HEK293 (cell line): Measurements from ENCODE around the gene SPTBN2.
A peak's percentile ranks its signal among the peaks of the same experiment; 100 is the strongest.

Experiments used
- GLI4 ChIP-seq: fragments of 450-650 bp; formaldehyde crosslinking; IDR thresholded peaks from 2 replicates; pipeline ENCODE4 v1.5.1; 2016; ENCODE audit warnings: missing biosample characterization, missing genetic modification characterization
- GLIS1 ChIP-seq: fragments of 450-650 bp; formaldehyde crosslinking; IDR thresholded peaks from 2 replicates; pipeline ENCODE4 v1.5.1; 2016; ENCODE audit warnings: missing biosample characterization, missing genetic modification characterization
- IKZF3 ChIP-seq: fragments of 450-650 bp; IDR thresholded peaks from 2 replicates; pipeline ENCODE4 v1.5.0; 2018; ENCODE audit warnings: missing biosample characterization, mild to moderate bottlenecking, missing genetic modification characterization, moderate library complexity
- KLF1 ChIP-seq: fragments of 450-650 bp; formaldehyde crosslinking; IDR thresholded peaks from 2 replicates; pipeline ENCODE4 v1.5.1; 2016; ENCODE audit warnings: missing biosample characterization, missing genetic modification characterization
- KLF10 ChIP-seq: fragments of 450-650 bp; IDR thresholded peaks from 2 replicates; pipeline ENCODE4 v1.5.1; 2018; ENCODE audit warnings: missing biosample characterization, mild to moderate bottlenecking, missing genetic modification characterization
- KLF16 ChIP-seq: fragments of 450-650 bp; formaldehyde crosslinking; IDR thresholded peaks from 2 replicates; pipeline ENCODE4 v1.5.1; 2017; ENCODE audit warnings: missing biosample characterization, missing genetic modification characterization
- RBAK ChIP-seq: fragments of 450-650 bp; formaldehyde crosslinking; IDR thresholded peaks from 2 replicates; pipeline ENCODE4 v1.5.1; 2016; ENCODE audit warnings: missing biosample characterization, missing genetic modification characterization
- SP7 ChIP-seq: fragments of 450-650 bp; formaldehyde crosslinking; IDR thresholded peaks from 2 replicates; pipeline ENCODE4 v1.5.1; 2016; ENCODE audit warnings: missing biosample characterization, missing genetic modification characterization
- ZBTB17 ChIP-seq: fragments of 450-650 bp; formaldehyde crosslinking; IDR thresholded peaks from 2 replicates; pipeline ENCODE4 v1.5.1; 2016; ENCODE audit warnings: missing biosample characterization, missing genetic modification characterization
- ZBTB21 ChIP-seq: fragments of 450-650 bp; formaldehyde crosslinking; IDR thresholded peaks from 2 replicates; pipeline ENCODE4 v1.5.1; 2017; ENCODE audit warnings: missing biosample characterization, missing genetic modification characterization
- ZBTB8A ChIP-seq: fragments of 450-650 bp; formaldehyde crosslinking; IDR thresholded peaks from 2 replicates; pipeline ENCODE4 v1.5.1; 2016; ENCODE audit warnings: missing biosample characterization, missing genetic modification characterization
- ZIC2 ChIP-seq: fragments of 450-650 bp; formaldehyde crosslinking; IDR thresholded peaks from 2 replicates; pipeline ENCODE4 v1.5.1; 2016; ENCODE audit warnings: missing biosample characterization, missing genetic modification characterization
- ZNF175 ChIP-seq: fragments of 450-650 bp; formaldehyde crosslinking; IDR thresholded peaks from 2 replicates; pipeline ENCODE4 v1.5.1; 2016; ENCODE audit warnings: missing biosample characterization, missing genetic modification characterization
- ZNF184 ChIP-seq: fragments of 450-650 bp; IDR thresholded peaks from 2 replicates; pipeline ENCODE4 v1.5.1; 2018; ENCODE audit warnings: missing biosample characterization, mild to moderate bottlenecking, missing genetic modification characterization
- ZNF202 ChIP-seq: fragments of 450-650 bp; formaldehyde crosslinking; IDR thresholded peaks from 2 replicates; pipeline ENCODE4 v1.5.1; 2016; ENCODE audit warnings: missing biosample characterization, missing genetic modification characterization, borderline replicate concordance
- ZNF221 ChIP-seq: fragments of 450-650 bp; formaldehyde crosslinking; IDR thresholded peaks from 2 replicates; pipeline ENCODE4 v1.5.1; 2017; ENCODE audit warnings: missing biosample characterization, missing genetic modification characterization, borderline replicate concordance
- ZNF302 ChIP-seq: fragments of 450-650 bp; formaldehyde crosslinking; IDR thresholded peaks from 2 replicates; pipeline ENCODE4 v1.5.1; 2016; ENCODE audit warnings: missing biosample characterization, missing genetic modification characterization, low read depth
- ZNF48 ChIP-seq: fragments of 450-650 bp; formaldehyde crosslinking; IDR thresholded peaks from 2 replicates; pipeline ENCODE4 v1.5.1; 2016; ENCODE audit warnings: missing biosample characterization, missing genetic modification characterization
- ZNF654 ChIP-seq: fragments of 450-650 bp; formaldehyde crosslinking; IDR thresholded peaks from 2 replicates; pipeline ENCODE4 v1.5.1; 2016; ENCODE audit warnings: low read depth, missing biosample characterization, missing genetic modification characterization
- ZNF701 ChIP-seq: fragments of 450-650 bp; formaldehyde crosslinking; IDR thresholded peaks from 2 replicates; pipeline ENCODE4 v1.5.1; 2016; ENCODE audit warnings: missing biosample characterization, missing genetic modification characterization
- ZNF776 ChIP-seq: fragments of 450-650 bp; formaldehyde crosslinking; IDR thresholded peaks from 2 replicates; pipeline ENCODE4 v1.5.0; 2017; ENCODE audit warnings: missing biosample characterization, missing genetic modification characterization, borderline replicate concordance
- ZNF792 ChIP-seq: fragments of 450-650 bp; formaldehyde crosslinking; IDR thresholded peaks from 2 replicates; pipeline ENCODE4 v1.5.1; 2016; ENCODE audit warnings: missing biosample characterization, missing genetic modification characterization
- ZSCAN30 ChIP-seq: fragments of 450-650 bp; IDR thresholded peaks from 2 replicates; pipeline ENCODE4 v1.5.1; 2018; ENCODE audit warnings: missing biosample characterization, mild to moderate bottlenecking, missing genetic modification characterization, moderate library complexity
- TF ChIP-seq, protein P1 (sequence below): fragments of 450-650 bp; formaldehyde crosslinking; IDR thresholded peaks from 2 replicates; pipeline ENCODE4 v1.5.1; 2016; ENCODE audit warnings: missing biosample characterization, missing genetic modification characterization
- TF ChIP-seq, protein P2 (sequence below): IDR thresholded peaks from 2 replicates; pipeline ENCODE4 v1.6.1; 2011; ENCODE audit warnings: mild to moderate bottlenecking, low read depth, low read length, borderline replicate concordance
- TF ChIP-seq, protein P3 (sequence below): fragments of 450-650 bp; formaldehyde crosslinking; IDR thresholded peaks from 2 replicates; pipeline ENCODE4 v1.5.1; 2016; ENCODE audit warnings: missing biosample characterization, missing genetic modification characterization
- TF ChIP-seq, protein P4 (sequence below): fragments of 450-650 bp; formaldehyde crosslinking; conservative IDR thresholded peaks from 2 replicates; pipeline ENCODE4 v1.5.1; 2016; ENCODE audit warnings: low read depth, missing biosample characterization, missing genetic modification characterization
- TF ChIP-seq, protein P5 (sequence below): fragments of 450-650 bp; formaldehyde crosslinking; IDR thresholded peaks from 2 replicates; pipeline ENCODE4 v1.5.1; 2016; ENCODE audit warnings: missing biosample characterization, missing genetic modification characterization, borderline replicate concordance

The SPTBN2 gene

DNA sequence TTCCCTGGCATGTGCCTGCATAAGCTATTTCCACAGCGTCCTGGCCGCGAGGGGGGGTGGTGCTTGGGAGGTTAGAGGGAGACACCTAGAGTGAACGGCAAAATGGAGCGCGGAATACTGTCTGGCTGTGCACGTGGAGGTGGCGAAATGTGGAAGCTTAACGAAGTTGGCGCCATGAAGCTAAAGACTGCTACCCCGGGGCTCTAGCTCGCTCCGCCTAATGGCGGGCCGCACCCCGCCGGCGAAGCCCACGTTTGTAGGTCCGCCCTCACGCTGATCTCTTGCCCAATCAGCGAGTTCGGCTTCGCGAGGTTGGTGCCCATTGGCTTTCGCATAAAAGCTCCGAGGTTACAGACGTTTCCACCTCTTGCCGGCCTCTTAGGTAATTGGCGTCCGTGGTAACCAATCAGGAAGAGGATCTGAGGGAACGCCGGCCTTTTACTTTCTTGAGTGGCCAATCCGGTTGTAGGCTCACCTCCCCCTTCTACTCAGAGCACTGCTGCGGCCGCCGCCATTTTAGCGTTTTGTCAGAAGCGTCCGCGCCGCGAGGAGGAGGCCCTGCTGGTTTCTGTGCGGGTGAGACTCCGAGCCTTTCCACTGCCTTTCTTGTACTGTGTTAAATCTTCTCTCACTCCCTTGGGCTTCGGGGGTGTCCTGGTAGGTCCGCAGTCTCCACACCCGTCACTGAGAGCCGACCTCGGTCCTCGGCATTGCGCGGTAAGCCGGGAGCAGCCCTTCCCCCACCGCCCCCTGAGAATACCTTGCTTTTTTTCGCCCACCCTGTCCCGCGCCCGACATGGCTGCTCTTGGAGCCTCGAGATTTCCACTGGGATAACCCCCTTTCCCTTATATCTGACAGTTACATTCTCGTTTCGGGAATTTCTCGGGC lies 90.6 kb downstream of the SPTBN2 start, which contains the start of gene RBM4 (continued):
- TF ChIP-seq, protein P1, sequence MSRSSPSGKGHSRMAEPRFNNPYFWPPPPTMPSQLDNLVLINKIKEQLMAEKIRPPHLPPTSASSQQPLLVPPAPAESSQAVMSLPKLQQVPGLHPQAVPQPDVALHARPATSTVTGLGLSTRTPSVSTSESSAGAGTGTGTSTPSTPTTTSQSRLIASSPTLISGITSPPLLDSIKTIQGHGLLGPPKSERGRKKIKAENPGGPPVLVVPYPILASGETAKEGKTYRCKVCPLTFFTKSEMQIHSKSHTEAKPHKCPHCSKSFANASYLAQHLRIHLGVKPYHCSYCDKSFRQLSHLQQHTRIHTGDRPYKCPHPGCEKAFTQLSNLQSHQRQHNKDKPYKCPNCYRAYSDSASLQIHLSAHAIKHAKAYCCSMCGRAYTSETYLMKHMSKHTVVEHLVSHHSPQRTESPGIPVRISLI (tag by site-specific recombination) = no peak; the same call in 1 of the 2 replicates
- no peak for TF ChIP-seq ZNF654 (tag by site-specific recombination)
- TF ChIP-seq, protein P2, sequence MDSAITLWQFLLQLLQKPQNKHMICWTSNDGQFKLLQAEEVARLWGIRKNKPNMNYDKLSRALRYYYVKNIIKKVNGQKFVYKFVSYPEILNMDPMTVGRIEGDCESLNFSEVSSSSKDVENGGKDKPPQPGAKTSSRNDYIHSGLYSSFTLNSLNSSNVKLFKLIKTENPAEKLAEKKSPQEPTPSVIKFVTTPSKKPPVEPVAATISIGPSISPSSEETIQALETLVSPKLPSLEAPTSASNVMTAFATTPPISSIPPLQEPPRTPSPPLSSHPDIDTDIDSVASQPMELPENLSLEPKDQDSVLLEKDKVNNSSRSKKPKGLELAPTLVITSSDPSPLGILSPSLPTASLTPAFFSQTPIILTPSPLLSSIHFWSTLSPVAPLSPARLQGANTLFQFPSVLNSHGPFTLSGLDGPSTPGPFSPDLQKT = no peak
- no peak for TF ChIP-seq ZNF221
- peak; percentile 82; the same call in 1 of the 2 replicates for TF ChIP-seq GLI4
- TF ChIP-seq ZNF48 (tag by site-specific recombination) = no peak
- no peak for TF ChIP-seq RBAK (tag by site-specific recombination)
- TF ChIP-seq, protein P3, sequence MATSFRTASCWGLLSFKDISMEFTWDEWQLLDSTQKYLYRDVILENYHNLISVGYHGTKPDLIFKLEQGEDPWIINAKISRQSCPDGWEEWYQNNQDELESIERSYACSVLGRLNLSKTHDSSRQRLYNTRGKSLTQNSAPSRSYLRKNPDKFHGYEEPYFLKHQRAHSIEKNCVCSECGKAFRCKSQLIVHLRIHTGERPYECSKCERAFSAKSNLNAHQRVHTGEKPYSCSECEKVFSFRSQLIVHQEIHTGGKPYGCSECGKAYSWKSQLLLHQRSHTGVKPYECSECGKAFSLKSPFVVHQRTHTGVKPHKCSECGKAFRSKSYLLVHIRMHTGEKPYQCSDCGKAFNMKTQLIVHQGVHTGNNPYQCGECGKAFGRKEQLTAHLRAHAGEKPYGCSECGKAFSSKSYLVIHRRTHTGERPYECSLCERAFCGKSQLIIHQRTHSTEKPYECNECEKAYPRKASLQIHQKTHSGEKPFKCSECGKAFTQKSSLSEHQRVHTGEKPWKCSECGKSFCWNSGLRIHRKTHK = no peak
- no peak; the same call in 1 of the 2 replicates for TF ChIP-seq SP7 (tag by site-specific recombination)
- TF ChIP-seq KLF16 (tag by site-specific recombination) = peak; percentile 65; the same call in 1 of the 2 replicates
- TF ChIP-seq ZNF302 (tag by site-specific recombination) = no peak
- peak; percentile 58 for TF ChIP-seq ZBTB17 (tag by site-specific recombination)
- peak; percentile 68 for TF ChIP-seq ZSCAN30
- TF ChIP-seq ZNF792 (tag by site-specific recombination) = no peak
- TF ChIP-seq KLF1 (tag by site-specific recombination) = 0 out of 2 replicates have a peak, but pooled peaks have one; percentile 12
- peak; percentile 81; the same call in 1 of the 2 replicates for TF ChIP-seq GLIS1 (tag by site-specific recombination)
- no peak; the same call in 1 of the 2 replicates for TF ChIP-seq ZBTB8A (tag by site-specific recombination)
- no peak for TF ChIP-seq IKZF3 (tag by site-specific recombination)
- no peak for TF ChIP-seq ZNF701 (tag by site-specific recombination)
- TF ChIP-seq ZNF202 = no peak
- no peak for TF ChIP-seq ZNF175 (tag by site-specific recombination)
- no peak for TF ChIP-seq KLF10
- TF ChIP-seq, protein P4, sequence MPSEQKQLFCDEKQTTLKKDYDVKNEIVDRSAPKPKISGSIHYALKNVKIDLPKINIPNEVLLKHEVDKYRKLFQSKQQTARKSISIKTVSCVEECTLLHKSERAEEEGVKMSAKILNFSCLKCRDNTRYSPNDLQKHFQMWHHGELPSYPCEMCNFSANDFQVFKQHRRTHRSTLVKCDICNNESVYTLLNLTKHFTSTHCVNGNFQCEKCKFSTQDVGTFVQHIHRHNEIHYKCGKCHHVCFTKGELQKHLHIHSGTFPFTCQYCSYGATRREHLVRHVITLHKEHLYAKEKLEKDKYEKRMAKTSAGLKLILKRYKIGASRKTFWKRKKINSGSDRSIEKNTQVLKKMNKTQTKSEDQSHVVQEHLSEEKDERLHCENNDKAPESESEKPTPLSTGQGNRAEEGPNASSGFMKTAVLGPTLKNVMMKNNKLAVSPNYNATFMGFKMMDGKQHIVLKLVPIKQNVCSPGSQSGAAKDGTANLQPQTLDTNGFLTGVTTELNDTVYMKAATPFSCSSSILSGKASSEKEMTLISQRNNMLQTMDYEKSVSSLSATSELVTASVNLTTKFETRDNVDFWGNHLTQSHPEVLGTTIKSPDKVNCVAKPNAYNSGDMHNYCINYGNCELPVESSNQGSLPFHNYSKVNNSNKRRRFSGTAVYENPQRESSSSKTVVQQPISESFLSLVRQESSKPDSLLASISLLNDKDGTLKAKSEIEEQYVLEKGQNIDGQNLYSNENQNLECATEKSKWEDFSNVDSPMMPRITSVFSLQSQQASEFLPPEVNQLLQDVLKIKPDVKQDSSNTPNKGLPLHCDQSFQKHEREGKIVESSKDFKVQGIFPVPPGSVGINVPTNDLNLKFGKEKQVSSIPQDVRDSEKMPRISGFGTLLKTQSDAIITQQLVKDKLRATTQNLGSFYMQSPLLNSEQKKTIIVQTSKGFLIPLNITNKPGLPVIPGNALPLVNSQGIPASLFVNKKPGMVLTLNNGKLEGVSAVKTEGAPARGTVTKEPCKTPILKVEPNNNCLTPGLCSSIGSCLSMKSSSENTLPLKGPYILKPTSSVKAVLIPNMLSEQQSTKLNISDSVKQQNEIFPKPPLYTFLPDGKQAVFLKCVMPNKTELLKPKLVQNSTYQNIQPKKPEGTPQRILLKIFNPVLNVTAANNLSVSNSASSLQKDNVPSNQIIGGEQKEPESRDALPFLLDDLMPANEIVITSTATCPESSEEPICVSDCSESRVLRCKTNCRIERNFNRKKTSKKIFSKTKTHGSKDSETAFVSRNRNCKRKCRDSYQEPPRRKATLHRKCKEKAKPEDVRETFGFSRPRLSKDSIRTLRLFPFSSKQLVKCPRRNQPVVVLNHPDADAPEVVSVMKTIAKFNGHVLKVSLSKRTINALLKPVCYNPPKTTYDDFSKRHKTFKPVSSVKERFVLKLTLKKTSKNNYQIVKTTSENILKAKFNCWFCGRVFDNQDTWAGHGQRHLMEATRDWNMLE (tag by site-specific recombination) = no peak
- no peak for TF ChIP-seq ZNF776 (tag by site-specific recombination)
- 0 out of 2 replicates have a peak, but pooled peaks have one; percentile 0 for TF ChIP-seq ZBTB21
- TF ChIP-seq ZNF184 (tag by site-specific recombination) = no peak
- TF ChIP-seq ZIC2 (tag by site-specific recombination) = peak; percentile 35
- TF ChIP-seq, protein P5, sequence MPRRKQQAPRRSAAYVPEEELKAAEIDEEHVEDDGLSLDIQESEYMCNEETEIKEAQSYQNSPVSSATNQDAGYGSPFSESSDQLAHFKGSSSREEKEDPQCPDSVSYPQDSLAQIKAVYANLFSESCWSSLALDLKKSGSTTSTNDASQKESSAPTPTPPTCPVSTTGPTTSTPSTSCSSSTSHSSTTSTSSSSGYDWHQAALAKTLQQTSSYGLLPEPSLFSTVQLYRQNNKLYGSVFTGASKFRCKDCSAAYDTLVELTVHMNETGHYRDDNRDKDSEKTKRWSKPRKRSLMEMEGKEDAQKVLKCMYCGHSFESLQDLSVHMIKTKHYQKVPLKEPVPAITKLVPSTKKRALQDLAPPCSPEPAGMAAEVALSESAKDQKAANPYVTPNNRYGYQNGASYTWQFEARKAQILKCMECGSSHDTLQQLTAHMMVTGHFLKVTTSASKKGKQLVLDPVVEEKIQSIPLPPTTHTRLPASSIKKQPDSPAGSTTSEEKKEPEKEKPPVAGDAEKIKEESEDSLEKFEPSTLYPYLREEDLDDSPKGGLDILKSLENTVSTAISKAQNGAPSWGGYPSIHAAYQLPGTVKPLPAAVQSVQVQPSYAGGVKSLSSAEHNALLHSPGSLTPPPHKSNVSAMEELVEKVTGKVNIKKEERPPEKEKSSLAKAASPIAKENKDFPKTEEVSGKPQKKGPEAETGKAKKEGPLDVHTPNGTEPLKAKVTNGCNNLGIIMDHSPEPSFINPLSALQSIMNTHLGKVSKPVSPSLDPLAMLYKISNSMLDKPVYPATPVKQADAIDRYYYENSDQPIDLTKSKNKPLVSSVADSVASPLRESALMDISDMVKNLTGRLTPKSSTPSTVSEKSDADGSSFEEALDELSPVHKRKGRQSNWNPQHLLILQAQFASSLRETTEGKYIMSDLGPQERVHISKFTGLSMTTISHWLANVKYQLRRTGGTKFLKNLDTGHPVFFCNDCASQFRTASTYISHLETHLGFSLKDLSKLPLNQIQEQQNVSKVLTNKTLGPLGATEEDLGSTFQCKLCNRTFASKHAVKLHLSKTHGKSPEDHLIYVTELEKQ = no peak
